GM12878 (cell line): Measurements from ENCODE around the gene RIMBP2. TPM values are rescaled to one million over a fixed set of nuclear protein-coding genes. Genes with fewer than 3 reads are reported as not detected.

ENCODE experiments used
- ATAC-seq: fragments of 200-7000 bp; cut with Tn5 transposase; 3 replicates; pipeline ENCODE4 v1.9.1; 2020; ENCODE audit warnings: mild to moderate bottlenecking, moderate library complexity
- BruUV-seq: library from RNA; stranded (reverse); fragments of 400-500 nt; replicated peaks from 2 replicates; lab custom pipeline; 2021; lab: Mats Ljungman, UMichigan
- CTCF ChIA-PET: fragments of 300-600 bp; sonication (Branson Sonifier 250); formaldehyde crosslinking; extraction: SDS; loops from one replicate; lab custom pipeline; 2021; ENCODE audit warnings: inconsistent platforms; lab: Yijun Ruan, JAX
- POLR2A ChIA-PET: fragments of 350-600 bp; formaldehyde crosslinking; extraction: SDS; loops from one replicate; lab custom pipeline; 2021; ENCODE audit warnings: inconsistent platforms; lab: Charles Lee
- RAD21 ChIA-PET: fragments of 300-600 bp; sonication (Branson Sonifier 250); formaldehyde crosslinking; loops from one replicate; lab custom pipeline; 2023; ENCODE audit warnings: antibody characterized with exemption; ENCODE audit not compliant: unreplicated experiment; lab: Charles Lee
- SMC1A ChIA-PET: fragments of 300-600 bp; sonication (Branson Sonifier 250); formaldehyde crosslinking; loops from one replicate; lab custom pipeline; 2023; ENCODE audit not compliant: unreplicated experiment, uncharacterized antibody; lab: Charles Lee
- DNase-seq: peaks from one replicate; pipeline ENCODE4 v3.0.0-alpha.2; 2011; ENCODE audit warnings: low read depth, low spot score
- FAIRE-seq: peaks from 3 replicates; lab custom pipeline; 2011; peaks lifted over from hg19 to GRCh38; lab: Jason Lieb, UNC
- H2AFZ ChIP-seq: 2 replicates; pipeline ENCODE4 v1.6.0; 2011; ENCODE audit warnings: low read depth, low read length, control low read depth; ENCODE audit not compliant: control insufficient read depth
- H3K27ac ChIP-seq: 2 replicates; pipeline ENCODE4 v1.5.1; 2011; ENCODE audit warnings: control low read depth; ENCODE audit not compliant: control insufficient read depth, insufficient read depth
- H3K27me3 ChIP-seq, 2 experiments: replicated peaks in 1 of 2; 2 replicates each; pipeline versions ENCODE4 v1.6.0 to v1.6.1; 2011; ENCODE audit warnings: low read length in 1 of 2; ENCODE audit not compliant: control insufficient read depth in 2 of 2, insufficient read depth in 2 of 2
- H3K36me3 ChIP-seq, 2 experiments: 2 replicates each; pipeline ENCODE4 v1.5.1; 2011; ENCODE audit warnings: low read length in 1 of 2; ENCODE audit not compliant: control insufficient read depth in 2 of 2, insufficient read depth in 2 of 2
- H3K4me1 ChIP-seq: 2 replicates; pipeline ENCODE4 v1.6.1; 2011; ENCODE audit warnings: mild to moderate bottlenecking, low read length, moderate library complexity, mixed read lengths; ENCODE audit not compliant: control insufficient read depth, insufficient read depth
- H3K4me2 ChIP-seq: 2 replicates; pipeline ENCODE4 v1.6.0; 2011; ENCODE audit warnings: control low read depth; ENCODE audit not compliant: control insufficient read depth, insufficient read depth
- H3K4me3 ChIP-seq: fragments of 200-600 bp; sonication (generic); 2 replicates; pipeline ENCODE4 v1.5.1; 2016
- H3K79me2 ChIP-seq: 2 replicates; pipeline ENCODE4 v1.6.0; 2011; ENCODE audit warnings: low read length; ENCODE audit not compliant: control insufficient read depth, insufficient read depth
- H3K9ac ChIP-seq: 2 replicates; pipeline ENCODE4 v1.8.0; 2011; ENCODE audit warnings: low read length, control low read depth, mixed read lengths; ENCODE audit not compliant: control insufficient read depth, insufficient read depth
- H3K9me3 ChIP-seq: replicated peaks from 3 replicates; pipeline ENCODE4 v1.5.1; 2011; ENCODE audit warnings: mild to moderate bottlenecking, low read length; ENCODE audit not compliant: control insufficient read depth, insufficient read depth
- H4K20me1 ChIP-seq: 2 replicates; pipeline ENCODE4 v1.6.0; 2011; ENCODE audit not compliant: control insufficient read depth, insufficient read depth
- ASH2L ChIP-seq: fragments of 300-600, 200-600 bp; sonication (generic); IDR thresholded peaks from 2 replicates; pipeline ENCODE4 v1.6.1; 2017; ENCODE audit warnings: low read depth, mild to moderate bottlenecking, borderline replicate concordance
- BCL11A ChIP-seq: IDR thresholded peaks from 2 replicates; pipeline ENCODE4 v1.6.1; 2011; ENCODE audit warnings: low read depth, low read length
- CBX3 ChIP-seq: fragments of 200-600 bp; sonication (generic); IDR thresholded peaks from 2 replicates; pipeline ENCODE4 v1.6.1; 2016; ENCODE audit warnings: low read depth, borderline replicate concordance
- CBX5 ChIP-seq: sonication (generic); IDR thresholded peaks from 2 replicates; pipeline ENCODE4 v1.6.1; 2016; ENCODE audit warnings: low read depth, moderate library complexity, mild to moderate bottlenecking, inconsistent platforms
- CEBPB ChIP-seq, 2 experiments: fragments of 150-350 bp in 1 of 2; IDR thresholded peaks; 2 replicates each; pipeline ENCODE4 v1.6.1; 2012 to 2014; ENCODE audit warnings: low read depth in 2 of 2, low read length in 2 of 2, borderline replicate concordance in 1 of 2, inconsistent platforms in 1 of 2
- CHD2 ChIP-seq: IDR thresholded peaks from 2 replicates; pipeline ENCODE4 v1.6.1; 2011; ENCODE audit warnings: low read depth, low read length, improper control_type of control experiment, borderline replicate concordance
- CREM ChIP-seq: IDR thresholded peaks from 2 replicates; pipeline ENCODE4 v1.6.1; 2014; ENCODE audit warnings: antibody characterized with exemption, low read depth
- LARP7 ChIP-seq: fragments of 450-650 bp; IDR thresholded peaks from 2 replicates; pipeline ENCODE4 v1.6.1; 2017; ENCODE audit warnings: mild to moderate bottlenecking
- MEF2B ChIP-seq: fragments of 450-650 bp; IDR thresholded peaks from 2 replicates; pipeline ENCODE4 v1.6.1; 2018; ENCODE audit warnings: mild to moderate bottlenecking, moderate library complexity; ENCODE audit not compliant: partially characterized antibody, poor library complexity, severe bottlenecking
- NFXL1 ChIP-seq: fragments of 450-650 bp; IDR thresholded peaks from 2 replicates; pipeline ENCODE4 v1.6.1; 2017; ENCODE audit warnings: antibody characterized with exemption, mild to moderate bottlenecking, borderline replicate concordance
- POLR2AphosphoS2 ChIP-seq: IDR thresholded peaks from 2 replicates; pipeline ENCODE4 v1.6.1; 2011; ENCODE audit warnings: low read depth, mild to moderate bottlenecking, low read length, improper control_type of control experiment, moderate library complexity
- SP1 ChIP-seq: IDR thresholded peaks from one replicate; pipeline ENCODE4 v1.6.1; 2011; ENCODE audit warnings: low read depth, low read length
- SREBF1 ChIP-seq: IDR thresholded peaks from 2 replicates; pipeline ENCODE4 v1.6.1; 2012; ENCODE audit warnings: mild to moderate bottlenecking, low read length
- WRNIP1 ChIP-seq: IDR thresholded peaks from 2 replicates; pipeline ENCODE4 v1.6.1; 2011; ENCODE audit warnings: low read depth, low read length, improper control_type of control experiment, borderline replicate concordance
- WGBS: methylation state at CpG from one replicate; pipeline ENCODE4 v1.1.6; 2016; ENCODE audit warnings: low lambda C conversion rate; ENCODE audit not compliant: insufficient replicate concordance, insufficient coverage; ENCODE audit errors: missing lambda C conversion rate; 5-methylcytosine and 5-hydroxymethylcytosine counted together
- in situ Hi-C: fragments of 300-500 bp; cut with MboI; formaldehyde crosslinking; loops from 9 replicates; pipeline ENCODE4 v1.14.3; 2018; ENCODE audit warnings: mixed read lengths
- intact Hi-C: fragments of 100-400 bp; cut with micrococcal nuclease; formaldehyde crosslinking; loops from one replicate; pipeline ENCODE4 v1.14.2; 2022; ENCODE audit not compliant: unreplicated experiment
- polyA plus RNA-seq, 11 experiments: library from polyadenylated mRNA; depleted of rRNA in 4 of 11; unstranded in 6 of 11; stranded (reverse) in 5 of 11; fragments of >200 nt; fragmentation: Nextera tagmentation in 4 of 11; fragmentation: Illumina TruSeq in 1 of 11; extraction: Ambion mirVana in 4 of 11; extraction: Trizol in 1 of 11; gene quantifications; 1 replicate in 1 of 11; 2 replicates in 10 of 11; pipeline versions ENCODE4 v1.2.1 to v1.2.3, GENCODE V29; 2011 to 2016; ENCODE audit warnings: inconsistent platforms in 2 of 11, missing spikeins in 2 of 11, low read depth in 1 of 11
- total RNA-seq, 4 experiments: library from RNA; depleted of rRNA in 3 of 4; stranded (reverse); fragments of >200 nt in 3 of 4; fragmentation: Illumina TruSeq in 1 of 4; extraction: Trizol in 1 of 4; gene quantifications; 2 replicates each; pipeline versions ENCODE4 v1.2.1 to v1.2.3, GENCODE V29; 2013 to 2021

RIMBP2 gene
- total and polyA plus RNA-seq, 10 of the 15 experiments (the other 5 are each of a cell fraction or from before 2014, with no cell fraction given): 0.04 to 2.9 (median 0.07) TPM; not detected in 1

- WGBS: 46% methylated on average over 11 of the region's 11 CpGs
- ATAC-seq: no peak
- Histone ChIP-seq H3K4me1 (no peaks in the 10 kb centered on the region), H3K4me3 (no peak overlapping the region), H4K20me1 (no peaks in the 10 kb centered on the region), H3K27me3 (no peaks in the 10 kb centered on the region), H3K27ac (no peak overlapping the region), H3K36me3 (no peaks in the 10 kb centered on the region), H3K9me3 (peaks cover 2% of the 10 kb centered on the region; the same call in 2 of the 3 replicates), H3K4me2 (no peak overlapping the region), H3K79me2 (no peaks in the 10 kb centered on the region; the same call in 1 of the 2 replicates), H3K9ac (no peak overlapping the region), H2AFZ (no peak overlapping the region)
- TF ChIP-seq SREBF1 (no peak), ASH2L (no peak), LARP7 (no peak), SP1 (no peak), CREM (no peak), BCL11A (no peak), CBX5 (no peak), POLR2AphosphoS2 (no peak), WRNIP1 (no peak), CBX3 (no peak), MEF2B (no peak), NFXL1 (no peak), CHD2 (no peak), CEBPB (IDR thresholded peaks at IDR 0.05; ENCODE audit: borderline replicate concordance in 1 of 2, low read depth in 2 of 2, low read length in 2 of 2) (no peak)
- DNase-seq: no peak
- intact Hi-C loops (no loop called here), in situ Hi-C loops (no loop called here)
- FAIRE-seq: no peak
- ChIA-PET SMC1A (no interaction called here), CTCF (no interaction called here), POLR2A (no interaction called here), RAD21 (interaction anchor here (0.7 kb wide), 1 partner anchor 53 kb away, joined by 3 read pairs; no protein-coding TSS in a partner anchor)
- no TSS peak for BruUV-seq
Observed at GRCh38 chr12:130626601-130627000, 89.5 kb downstream of the RIMBP2 start.
